Activated gamma-delta T cell treated with Interleukin-2 at 50 U/mL for 16 hours (primary cell): ENCODE measurements around the gene CARMIL1.

Source experiments
- DNase-seq: peaks from one replicate; pipeline ENCODE4 v3.0.0-alpha.2; 2020

Gene CARMIL1

DNA sequence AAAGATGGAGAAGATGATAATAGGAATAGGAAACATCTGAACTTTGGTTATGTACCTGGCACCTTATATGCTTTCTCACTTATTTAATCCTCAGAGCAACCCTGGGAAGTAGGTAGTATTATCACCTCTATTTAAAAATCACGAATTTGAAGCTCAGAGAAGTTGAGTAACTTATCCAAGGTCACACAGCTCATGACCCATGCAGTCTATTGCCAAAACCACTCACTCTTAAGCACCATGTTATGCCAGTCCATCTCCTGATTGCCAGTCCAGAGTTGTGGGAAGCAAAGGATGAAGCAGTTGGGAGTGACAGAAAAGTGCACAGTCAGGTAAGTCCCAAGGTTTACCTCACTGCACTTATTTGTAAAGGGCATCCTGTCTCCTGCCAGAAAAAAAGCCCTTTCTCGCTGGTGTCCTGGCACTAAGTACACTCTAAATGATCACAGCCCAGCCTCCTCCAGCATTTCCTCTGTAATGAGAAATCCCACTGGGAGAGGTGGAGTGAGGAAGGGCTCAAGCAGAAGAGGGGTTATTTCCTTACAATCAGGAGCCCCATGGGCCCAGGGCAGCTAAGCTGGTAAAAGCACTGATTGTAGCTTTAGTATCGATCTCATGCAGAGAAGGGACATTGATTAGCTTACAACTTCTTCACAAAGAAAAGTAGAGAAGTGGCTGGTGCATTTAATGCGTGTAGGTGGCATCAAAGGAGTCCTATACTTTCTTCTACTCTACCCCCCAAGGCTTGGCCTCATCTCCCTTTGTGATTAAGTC, 351.5 kb downstream of the CARMIL1 start:
- no peak for DNase-seq

DNA sequence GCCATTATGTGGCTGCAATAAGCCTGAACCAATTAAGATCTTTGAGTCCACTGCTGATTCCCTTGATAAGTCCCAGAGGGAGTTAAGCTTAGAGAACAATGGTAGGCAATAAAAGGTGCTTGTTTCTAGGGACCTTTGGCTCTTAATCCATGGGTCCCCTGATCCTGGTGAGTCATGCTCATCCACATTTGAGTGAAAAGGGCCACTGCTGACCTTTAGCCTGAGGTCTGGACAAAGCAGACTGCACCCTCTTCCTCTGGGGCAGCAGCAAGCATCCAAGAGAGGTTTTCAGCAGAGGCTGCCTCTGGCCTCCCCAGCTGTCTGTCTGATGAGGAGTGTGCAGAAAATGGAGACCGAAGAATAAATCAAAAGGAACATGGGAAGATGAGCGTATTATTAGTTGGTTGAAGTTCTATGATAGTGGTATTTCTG, 356.7 kb downstream of the CARMIL1 start:
- DNase-seq: no peak

DNA sequence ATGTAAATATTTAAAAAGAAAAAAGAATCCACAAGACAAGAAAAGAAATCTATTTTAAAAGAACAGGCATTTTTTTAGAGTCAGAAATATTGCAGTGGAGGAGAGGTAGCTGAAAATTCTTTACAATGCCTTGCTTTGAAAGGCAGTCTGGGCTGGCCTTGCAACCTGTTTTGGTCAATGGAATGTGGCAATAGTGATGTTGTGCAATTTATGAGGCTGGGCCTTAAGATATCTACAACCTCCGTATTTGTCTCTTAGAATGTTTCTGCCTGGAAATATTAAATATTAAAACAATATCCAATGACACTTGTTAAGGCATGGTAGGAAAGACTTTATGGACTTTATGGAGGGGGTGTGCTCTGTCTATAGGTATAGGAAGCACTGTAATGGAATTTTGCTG, 358.0 kb downstream of the CARMIL1 start:
- no peak for DNase-seq

DNA sequence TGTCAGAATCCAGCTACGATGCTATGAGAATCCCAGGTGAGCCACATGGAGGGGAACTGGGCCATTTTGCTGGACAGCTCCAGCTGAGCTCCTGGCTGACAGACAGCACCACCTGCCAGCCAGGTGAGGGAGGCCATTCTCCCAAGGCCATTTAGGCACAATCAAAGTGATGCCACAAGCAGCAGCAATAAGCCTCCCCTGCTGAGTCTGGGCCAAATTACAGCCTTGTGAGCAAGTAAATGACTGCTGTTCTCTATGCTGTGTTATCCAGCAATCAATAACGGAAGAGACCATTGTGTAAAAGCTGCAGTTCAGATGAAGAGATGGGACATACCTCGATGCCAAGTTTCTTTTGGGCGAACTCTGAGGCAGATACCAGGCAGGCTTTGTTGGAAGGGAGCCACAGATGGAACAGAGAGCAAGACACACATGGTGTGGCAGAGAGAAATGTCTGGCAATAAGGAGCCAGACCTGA, 358.8 kb downstream of the CARMIL1 start:
- DNase-seq: no peak

DNA sequence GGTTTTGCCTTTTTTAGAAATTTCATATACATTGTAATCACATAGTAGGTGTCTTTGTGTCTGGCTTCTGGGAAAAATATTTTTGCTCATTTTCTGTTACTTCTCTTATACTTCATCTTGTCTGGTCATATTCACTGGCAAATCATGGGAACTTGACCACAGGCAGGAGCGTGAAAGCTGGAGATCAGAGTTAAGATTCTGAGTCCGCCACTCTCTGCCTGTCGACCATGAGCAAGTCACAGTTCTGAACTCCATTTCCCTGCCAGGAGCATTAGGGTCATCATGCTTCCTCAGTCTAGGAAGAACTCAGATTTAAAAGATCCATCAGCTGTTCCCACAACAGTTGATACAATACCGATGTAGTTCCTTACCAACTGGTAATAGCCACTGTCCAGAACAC, 360.5 kb downstream of the CARMIL1 start:
- no peak for DNase-seq

DNA sequence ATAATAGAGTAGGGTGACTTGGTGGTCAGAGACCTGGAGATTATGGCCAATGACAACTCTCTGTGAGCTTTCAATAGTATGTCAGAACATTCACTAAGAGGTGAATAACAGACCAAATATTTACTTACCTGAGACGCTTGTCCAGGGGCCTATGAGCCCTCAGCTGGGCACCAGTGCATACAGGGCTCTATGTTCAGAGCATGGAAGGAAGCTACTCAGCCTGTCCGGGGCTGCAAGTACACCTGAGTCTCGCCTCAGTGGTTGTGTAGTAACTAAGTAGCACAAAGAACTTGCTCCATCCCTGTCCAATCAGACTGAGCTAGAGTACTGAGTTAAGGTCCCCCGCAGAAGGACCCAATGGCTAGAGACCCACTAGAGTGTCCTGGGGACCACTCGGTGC, 361.3 kb downstream of the CARMIL1 start:
- no peak for DNase-seq

DNA sequence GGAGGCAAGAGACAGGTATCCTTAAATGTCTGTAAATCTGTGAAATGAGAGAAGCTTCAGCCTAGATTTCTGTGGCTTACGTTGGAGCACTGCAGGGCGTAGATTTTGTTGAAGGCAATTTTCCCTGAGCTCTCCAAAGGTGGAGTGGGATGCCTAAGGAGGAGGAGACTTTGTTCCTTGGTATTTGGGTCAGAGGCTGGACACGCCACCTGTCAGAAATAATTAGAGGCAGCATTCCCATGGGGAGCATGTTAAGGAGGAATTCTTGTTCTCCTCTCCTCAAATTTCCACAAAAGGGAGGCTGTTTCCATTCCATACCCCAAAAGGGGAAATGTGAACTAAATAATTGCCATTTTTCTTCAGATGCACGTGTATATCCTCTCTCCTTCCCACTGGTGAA, 361.7 kb downstream of the CARMIL1 start:
- no peak for DNase-seq

DNA sequence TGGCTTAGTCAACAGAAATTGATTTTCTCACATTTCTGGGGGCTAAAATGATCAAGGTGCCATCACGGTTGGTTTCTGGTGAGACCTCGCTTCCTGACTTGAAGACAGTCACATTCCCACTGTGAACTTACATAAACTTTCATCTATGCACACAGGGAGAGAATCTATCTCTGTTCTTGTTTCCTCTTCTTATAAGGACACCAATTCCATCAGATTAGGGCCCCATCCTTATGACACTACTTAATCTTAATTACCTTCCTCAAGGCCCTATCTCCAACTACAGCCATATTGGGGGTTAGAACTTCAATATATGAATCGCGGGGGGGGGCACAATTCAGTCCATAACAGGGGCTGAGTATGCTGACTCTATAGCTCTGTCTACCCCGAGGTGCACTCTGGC, 362.2 kb downstream of the CARMIL1 start:
- DNase-seq: no peak

DNA sequence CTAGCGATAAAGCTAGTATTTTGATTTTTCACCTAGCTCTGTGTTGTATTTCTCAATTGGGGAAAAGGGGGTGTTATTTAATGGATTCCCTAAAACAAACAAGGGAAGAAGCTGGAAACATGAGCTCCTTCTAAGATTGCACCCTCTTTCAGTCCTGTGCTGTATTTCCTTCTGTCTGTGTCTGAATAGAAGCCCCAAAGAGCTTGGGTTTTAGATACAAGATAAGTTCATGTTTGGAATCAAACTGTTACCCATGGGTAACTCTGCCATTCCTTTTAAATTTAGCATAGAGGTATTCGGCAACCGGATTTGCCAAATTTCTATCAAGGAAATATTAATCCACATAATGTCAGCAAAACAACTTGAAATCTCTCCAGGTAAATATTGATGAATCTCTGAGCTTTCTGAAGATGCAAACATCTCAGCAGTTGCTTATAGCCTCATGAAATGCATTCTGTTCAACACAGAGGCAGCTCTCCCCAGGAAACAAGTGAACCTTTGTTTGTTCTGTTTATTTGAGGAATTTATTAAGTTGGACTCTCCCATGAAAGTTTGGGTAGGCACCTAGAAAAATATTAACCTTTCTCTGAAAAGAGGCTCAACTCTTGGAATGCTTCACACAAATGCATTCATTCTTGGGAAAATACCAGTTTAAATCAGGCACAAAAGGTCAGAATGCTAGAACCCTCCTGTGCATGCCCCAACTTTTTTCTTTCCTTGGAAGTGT, 362.9 kb downstream of the CARMIL1 start:
- no peak for DNase-seq

DNA sequence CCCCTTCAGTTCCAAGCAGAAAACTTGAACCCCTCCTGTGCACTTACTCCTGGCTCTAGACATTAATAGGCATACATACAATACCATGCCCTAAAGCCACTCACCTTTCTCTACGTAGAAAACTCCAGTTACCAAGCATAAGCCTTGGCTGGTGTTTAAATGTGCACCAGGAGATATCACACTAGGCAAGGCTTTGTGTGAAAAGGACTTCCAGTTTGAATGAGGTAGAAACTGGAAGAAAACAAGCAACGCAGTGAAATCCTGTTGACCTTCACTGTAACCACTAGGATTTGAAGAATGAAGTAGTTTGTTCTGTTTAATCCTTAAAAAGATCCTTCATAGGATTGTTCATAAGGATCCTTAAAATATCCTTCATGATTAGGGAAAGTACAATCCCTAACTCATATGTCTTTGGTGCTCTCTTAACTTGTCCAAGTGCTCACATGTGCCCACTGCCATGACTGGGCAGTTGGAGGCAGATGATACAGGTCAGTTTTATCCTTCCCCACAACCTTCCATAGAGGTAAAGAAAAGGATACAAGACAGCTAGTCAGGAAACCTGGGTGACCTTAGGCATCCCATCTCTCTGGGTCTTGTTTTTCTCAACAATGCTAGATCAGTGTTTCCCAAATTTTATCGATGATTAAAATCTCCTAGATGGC, 363.6 kb downstream of the CARMIL1 start:
- no peak for DNase-seq

DNA sequence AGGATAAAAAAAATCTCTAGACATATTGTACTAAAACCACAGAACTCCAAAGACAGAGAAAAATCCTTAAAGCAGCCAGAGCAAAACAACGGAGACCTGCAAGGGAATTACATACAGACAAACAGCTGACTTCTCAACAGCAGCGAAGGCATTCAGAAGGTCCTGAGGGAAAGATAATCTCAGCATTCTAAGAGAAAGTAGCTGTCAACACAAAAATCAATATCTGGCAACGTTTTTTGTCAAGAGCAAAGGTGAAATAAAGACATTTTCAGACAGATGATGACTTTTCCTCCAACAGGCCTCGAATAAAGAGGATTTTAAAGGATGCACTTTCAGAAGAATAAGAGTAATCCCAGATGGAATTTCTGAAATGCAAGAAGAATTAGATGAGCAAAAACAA, 366.7 kb downstream of the CARMIL1 start:
- no peak for DNase-seq

DNA sequence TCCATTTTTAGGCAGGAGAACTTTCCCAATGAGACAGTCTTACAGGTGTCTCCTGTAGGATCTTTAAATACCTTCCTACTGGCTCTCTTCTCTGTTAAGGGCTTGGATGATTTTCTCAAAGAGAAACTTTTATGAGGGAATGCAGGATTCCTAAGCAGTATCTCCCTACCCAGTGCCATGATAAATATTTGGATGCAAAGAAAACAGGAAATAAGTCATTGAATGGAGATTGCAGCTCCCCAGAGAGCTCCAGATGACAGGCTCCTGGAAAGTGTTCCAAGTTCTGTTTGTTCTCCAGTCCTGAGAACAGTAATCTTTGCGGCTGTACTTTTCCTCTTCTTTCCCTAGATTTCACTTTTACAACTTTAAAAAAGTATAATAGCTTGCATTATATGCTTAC, 370.4 kb downstream of the CARMIL1 start:
- DNase-seq: no peak

DNA sequence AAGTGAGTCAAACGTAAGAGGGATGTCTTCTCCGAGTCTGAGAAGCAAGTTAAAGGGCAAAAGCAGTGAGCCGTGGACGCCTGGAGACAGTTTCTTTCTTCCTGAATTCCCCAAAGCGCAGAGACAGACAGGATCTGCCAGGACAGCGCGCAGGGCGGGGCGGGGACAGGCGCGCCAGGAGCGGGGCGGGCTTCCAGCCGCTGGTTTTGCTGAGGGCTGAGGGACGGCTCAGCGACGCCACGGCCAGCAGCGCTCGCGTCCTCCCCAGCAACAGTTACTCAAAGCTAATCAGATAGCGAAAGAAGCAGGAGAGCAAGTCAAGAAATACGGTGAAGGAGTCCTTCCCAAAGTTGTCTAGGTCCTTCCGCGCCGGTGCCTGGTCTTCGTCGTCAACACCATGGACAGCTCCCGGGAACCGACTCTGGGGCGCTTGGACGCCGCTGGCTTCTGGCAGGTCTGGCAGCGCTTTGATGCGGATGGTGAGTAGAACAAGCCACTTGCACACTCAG, 372.9 kb downstream of the CARMIL1 start, which contains the start of gene SCGN:
Gene SCGN (plus strand): TSS at position 209 of the 509 bp plus-strand sequence. CDS start 189 bp downstream, at position 398.
- DNase-seq: peak; percentile 16

DNA sequence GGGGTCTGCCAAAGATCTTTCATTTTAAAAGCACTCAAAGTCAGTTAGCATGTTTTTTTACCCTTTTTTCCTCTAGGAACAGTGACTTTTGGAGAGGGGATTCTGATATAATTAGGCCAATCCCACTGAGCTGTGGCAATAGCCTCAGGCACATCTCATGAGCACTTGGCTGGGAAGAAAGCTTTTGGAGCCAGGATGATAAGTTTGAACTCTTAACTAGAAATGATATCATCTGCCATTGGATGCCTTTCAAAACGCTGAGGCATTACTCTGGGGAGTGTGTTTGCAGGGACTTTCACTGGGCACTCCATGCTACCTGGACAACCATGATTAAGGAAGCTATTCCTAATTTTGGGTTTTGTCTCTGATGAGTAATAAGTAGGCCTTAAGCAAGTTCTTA, 376.5 kb downstream of the CARMIL1 start:
- no peak for DNase-seq

DNA sequence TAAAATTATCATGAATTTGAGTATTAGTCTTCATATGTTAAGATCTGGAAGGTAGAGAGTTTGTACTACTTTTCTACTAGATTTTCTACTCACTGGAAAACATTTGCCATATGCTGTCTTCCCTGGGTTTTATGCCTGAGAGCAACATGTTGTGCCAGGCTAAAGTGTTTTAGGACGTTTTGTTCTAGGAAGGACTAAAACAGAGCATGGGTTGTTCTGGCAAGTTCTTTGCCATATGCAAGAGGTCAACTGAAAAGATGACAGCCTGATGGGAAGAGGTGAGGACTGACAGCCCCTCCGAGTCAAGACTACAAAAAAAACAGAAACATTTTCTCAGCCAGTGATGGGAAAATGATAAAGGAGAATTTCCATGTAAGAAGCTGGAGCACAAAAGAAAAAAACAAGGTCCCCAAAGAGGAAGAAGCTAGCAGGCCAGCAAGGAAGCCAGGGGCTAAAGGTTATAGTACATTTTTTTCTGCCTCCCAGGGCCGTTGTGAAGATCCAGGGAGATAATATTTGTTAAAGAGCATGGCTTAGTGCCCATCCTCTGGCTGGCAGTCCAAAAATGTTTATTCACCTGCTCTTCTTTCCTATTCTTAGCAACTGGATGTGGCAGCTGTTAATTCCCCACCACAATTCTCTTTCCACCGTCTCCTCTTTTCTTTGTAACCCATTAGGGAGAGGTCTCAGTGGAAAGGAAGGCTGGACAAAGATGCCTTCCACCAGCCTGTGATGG, 380.6 kb downstream of the CARMIL1 start:
- DNase-seq: no peak

DNA sequence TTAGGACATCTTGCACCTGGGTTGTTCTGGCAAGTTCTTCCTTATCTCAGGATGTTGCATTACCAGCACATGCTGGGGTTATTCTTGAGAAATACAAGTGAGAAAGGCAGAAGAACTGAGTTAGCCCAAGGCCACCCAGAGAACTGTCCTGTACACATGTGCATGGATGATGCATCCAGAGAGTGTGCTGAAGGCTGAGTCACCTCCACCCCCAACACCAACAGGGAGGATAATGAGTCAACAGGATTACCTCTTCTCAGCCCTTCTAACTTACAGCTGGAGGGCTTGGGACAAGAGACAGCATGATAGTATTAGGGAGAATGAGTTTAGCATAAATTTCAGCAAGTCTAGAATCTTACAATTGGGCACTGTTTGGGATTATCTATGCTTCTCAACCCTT, 381.3 kb downstream of the CARMIL1 start:
- no peak for DNase-seq

DNA sequence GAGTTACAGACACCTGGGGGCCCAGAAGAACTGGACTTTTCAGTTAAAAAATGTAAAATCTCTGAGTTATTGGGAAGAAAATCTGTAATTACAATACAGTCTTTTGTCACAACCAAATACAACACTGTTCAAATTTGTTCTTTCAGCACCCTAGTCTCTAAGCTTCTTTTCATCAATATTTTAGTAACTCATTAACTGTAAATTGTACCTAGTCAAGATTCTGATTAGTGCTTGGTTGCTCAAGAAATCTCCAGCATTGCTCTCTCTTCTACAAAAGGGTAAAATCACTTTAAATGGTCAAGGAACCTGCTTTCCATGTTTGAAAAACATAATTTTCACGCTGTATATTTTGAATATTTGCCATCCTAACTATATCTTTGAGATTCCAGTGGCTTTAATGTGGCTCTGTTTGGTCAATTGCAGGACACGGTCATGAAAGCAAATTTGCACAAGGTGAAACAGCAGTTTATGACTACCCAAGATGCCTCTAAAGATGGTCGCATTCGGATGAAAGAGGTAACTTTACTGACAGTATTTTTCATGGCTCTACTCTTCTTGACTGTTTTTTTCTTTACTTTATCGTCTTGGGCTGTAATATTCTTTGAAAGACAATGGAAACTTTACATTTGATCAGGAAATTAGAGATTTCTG, 382.1 kb downstream of the CARMIL1 start:
- no peak for DNase-seq

DNA sequence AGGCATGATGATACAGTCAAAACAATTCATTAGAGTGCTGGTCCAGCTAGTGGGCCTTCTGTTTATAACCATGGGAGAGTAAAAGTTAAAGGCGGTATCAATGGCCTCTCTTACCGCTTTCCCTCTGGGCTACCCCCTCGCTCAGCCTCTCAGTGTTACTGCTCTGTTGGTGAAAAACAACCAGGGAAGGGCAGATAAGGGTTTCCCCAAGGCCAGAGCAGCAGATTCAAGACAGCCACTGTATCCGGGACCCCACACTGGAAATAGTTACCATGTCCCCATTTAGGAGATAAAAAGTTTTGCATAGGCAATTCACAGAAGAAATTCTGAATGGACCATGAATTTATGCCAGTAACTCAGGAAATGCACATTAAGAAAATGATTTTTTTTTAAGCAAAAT, 386.3 kb downstream of the CARMIL1 start:
- no peak for DNase-seq

DNA sequence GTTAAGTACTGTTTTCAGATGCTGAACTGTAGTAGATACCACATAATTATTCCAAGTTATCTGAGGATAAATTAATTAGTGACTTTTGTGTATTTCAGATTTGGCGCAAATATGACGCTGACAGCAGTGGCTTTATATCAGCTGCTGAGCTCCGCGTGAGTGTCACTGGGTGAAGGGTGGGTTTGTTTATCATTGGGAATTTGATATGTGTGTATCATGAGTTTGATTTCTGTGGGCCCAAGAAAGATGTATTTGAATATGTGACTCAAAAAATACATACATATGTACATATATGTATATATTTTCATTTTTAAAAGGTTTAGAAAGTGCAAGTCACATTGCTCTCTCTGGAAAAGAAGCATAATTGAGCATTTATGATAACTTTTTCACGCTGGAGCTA, 390.2 kb downstream of the CARMIL1 start:
- DNase-seq: no peak
